Measurements from ENCODE around the gene ELP1.

Gene ELP1

DNA sequence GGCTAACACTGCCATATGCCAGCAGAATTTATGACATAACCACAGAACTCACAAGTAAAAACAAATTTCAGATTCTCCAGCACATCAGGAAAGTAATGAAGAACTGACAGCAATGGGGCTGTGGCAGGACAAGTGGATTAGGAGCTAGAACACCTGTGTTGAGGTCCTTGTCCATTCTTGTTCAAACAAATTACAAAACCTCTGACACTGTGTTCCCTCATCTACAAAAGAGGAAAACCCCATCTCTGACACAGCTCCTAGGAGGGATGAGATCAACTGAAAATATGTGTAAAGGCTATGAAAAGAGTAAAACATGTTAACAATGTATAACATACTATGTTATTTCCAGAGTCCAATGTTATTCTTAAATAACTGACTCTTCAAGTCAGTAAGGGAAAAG, 23.5 kb downstream of the ELP1 start:
- H3K4me3 ChIP-seq (ENCODE audit: low read depth, low read length) = no peak overlapping the region
- H3K36me3 ChIP-seq (ENCODE audit: control insufficient read depth in 2 of 2, insufficient read depth in 1 of 2, low read length in 2 of 2) = peaks cover 40 to 91% of the 10 kb centered on the region in 2 experiments
- H3K27ac ChIP-seq (ENCODE audit: extremely low read depth, low read depth, low read length) = no peak overlapping the region
- H3K9me3 ChIP-seq (ENCODE audit: control insufficient read depth, insufficient read depth, low read depth, low read length) = no peaks in the 10 kb centered on the region
- ChIA-PET CTCF (no interaction called here), POLR2A (no interaction called here)
- H3K4me1 ChIP-seq (ENCODE audit: control insufficient read depth, insufficient read depth, low read length) = no peaks in the 10 kb centered on the region
- no peak for TF ChIP-seq ZNF473 (tag by site-specific recombination; IDR thresholded peaks at IDR 0.05)
- no peak for TF ChIP-seq ZNF521 (tag by site-specific recombination; IDR thresholded peaks at IDR 0.05)
- TF ChIP-seq ZNF266 (tag by site-specific recombination; IDR thresholded peaks at IDR 0.05; ENCODE audit: low read depth) = no peak
- TF ChIP-seq ZNF488 (tag by site-specific recombination; IDR thresholded peaks at IDR 0.05) = no peak
- TF ChIP-seq, protein P1, sequence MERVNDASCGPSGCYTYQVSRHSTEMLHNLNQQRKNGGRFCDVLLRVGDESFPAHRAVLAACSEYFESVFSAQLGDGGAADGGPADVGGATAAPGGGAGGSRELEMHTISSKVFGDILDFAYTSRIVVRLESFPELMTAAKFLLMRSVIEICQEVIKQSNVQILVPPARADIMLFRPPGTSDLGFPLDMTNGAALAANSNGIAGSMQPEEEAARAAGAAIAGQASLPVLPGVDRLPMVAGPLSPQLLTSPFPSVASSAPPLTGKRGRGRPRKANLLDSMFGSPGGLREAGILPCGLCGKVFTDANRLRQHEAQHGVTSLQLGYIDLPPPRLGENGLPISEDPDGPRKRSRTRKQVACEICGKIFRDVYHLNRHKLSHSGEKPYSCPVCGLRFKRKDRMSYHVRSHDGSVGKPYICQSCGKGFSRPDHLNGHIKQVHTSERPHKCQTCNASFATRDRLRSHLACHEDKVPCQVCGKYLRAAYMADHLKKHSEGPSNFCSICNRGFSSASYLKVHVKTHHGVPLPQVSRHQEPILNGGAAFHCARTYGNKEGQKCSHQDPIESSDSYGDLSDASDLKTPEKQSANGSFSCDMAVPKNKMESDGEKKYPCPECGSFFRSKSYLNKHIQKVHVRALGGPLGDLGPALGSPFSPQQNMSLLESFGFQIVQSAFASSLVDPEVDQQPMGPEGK (tag by site-specific recombination; IDR thresholded peaks at IDR 0.05) = no peak
- TF ChIP-seq ZSCAN16 (tag by site-specific recombination; IDR thresholded peaks at IDR 0.05) = no peak
- no peak for TF ChIP-seq ZNF423 (tag by site-specific recombination; IDR thresholded peaks at IDR 0.05)

GRCh38 chr9:108905494-108905893, 28.4 kb downstream of the ELP1 start:
- peaks cover 27 to 95% of the 10 kb centered on the region in 2 experiments for H3K36me3 ChIP-seq (ENCODE audit: control insufficient read depth in 2 of 2, insufficient read depth in 1 of 2, low read length in 2 of 2)
- CTCF ChIA-PET = no interaction called here
- POLR2A ChIA-PET = no interaction called here
- TF ChIP-seq ZNF16 (tag by site-specific recombination; IDR thresholded peaks at IDR 0.05; ENCODE audit: low read depth) (no peak), ZNF560 (tag by site-specific recombination; IDR thresholded peaks at IDR 0.05; ENCODE audit: borderline replicate concordance) (no peak), ZNF155 (tag by site-specific recombination; IDR thresholded peaks at IDR 0.05) (no peak), ZNF366 (tag by site-specific recombination; conservative IDR thresholded peaks at IDR 0.05) (no peak), ZNF138 (tag by site-specific recombination; IDR thresholded peaks at IDR 0.05; ENCODE audit: borderline replicate concordance) (no peak), ZNF48 (tag by site-specific recombination; IDR thresholded peaks at IDR 0.05) (no peak), ZNF830 (tag by site-specific recombination; IDR thresholded peaks at IDR 0.05; ENCODE audit: low read depth) (no peak), ZNF596 (tag by site-specific recombination; IDR thresholded peaks at IDR 0.05) (no peak), ZNF701 (tag by site-specific recombination; IDR thresholded peaks at IDR 0.05) (no peak), ZNF692 (tag by site-specific recombination; IDR thresholded peaks at IDR 0.05) (no peak), ZNF571 (tag by site-specific recombination; IDR thresholded peaks at IDR 0.05) (no peak), ZNF660 (tag by site-specific recombination; IDR thresholded peaks at IDR 0.05) (no peak), ZNF274 (IDR thresholded peaks at IDR 0.05; ENCODE audit: low read length) (no peak), ZNF274 (tag by site-specific recombination; IDR thresholded peaks at IDR 0.05; ENCODE audit: borderline replicate concordance) (no peak), ZNF639 (tag by site-specific recombination; IDR thresholded peaks at IDR 0.05) (no peak)
- TF ChIP-seq, protein P2, sequence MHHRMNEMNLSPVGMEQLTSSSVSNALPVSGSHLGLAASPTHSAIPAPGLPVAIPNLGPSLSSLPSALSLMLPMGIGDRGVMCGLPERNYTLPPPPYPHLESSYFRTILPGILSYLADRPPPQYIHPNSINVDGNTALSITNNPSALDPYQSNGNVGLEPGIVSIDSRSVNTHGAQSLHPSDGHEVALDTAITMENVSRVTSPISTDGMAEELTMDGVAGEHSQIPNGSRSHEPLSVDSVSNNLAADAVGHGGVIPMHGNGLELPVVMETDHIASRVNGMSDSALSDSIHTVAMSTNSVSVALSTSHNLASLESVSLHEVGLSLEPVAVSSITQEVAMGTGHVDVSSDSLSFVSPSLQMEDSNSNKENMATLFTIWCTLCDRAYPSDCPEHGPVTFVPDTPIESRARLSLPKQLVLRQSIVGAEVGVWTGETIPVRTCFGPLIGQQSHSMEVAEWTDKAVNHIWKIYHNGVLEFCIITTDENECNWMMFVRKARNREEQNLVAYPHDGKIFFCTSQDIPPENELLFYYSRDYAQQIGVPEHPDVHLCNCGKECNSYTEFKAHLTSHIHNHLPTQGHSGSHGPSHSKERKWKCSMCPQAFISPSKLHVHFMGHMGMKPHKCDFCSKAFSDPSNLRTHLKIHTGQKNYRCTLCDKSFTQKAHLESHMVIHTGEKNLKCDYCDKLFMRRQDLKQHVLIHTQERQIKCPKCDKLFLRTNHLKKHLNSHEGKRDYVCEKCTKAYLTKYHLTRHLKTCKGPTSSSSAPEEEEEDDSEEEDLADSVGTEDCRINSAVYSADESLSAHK (tag by site-specific recombination; IDR thresholded peaks at IDR 0.05) = no peak
- TF ChIP-seq, protein P3, sequence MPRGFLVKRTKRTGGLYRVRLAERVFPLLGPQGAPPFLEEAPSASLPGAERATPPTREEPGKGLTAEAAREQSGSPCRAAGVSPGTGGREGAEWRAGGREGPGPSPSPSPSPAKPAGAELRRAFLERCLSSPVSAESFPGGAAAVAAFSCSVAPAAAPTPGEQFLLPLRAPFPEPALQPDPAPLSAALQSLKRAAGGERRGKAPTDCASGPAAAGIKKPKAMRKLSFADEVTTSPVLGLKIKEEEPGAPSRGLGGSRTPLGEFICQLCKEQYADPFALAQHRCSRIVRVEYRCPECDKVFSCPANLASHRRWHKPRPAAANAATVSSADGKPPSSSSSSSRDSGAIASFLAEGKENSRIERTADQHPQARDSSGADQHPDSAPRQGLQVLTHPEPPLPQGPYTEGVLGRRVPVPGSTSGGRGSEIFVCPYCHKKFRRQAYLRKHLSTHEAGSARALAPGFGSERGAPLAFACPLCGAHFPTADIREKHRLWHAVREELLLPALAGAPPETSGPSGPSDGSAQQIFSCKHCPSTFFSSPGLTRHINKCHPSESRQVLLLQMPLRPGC (tag by site-specific recombination; IDR thresholded peaks at IDR 0.05) = no peak
- TF ChIP-seq, protein P4, sequence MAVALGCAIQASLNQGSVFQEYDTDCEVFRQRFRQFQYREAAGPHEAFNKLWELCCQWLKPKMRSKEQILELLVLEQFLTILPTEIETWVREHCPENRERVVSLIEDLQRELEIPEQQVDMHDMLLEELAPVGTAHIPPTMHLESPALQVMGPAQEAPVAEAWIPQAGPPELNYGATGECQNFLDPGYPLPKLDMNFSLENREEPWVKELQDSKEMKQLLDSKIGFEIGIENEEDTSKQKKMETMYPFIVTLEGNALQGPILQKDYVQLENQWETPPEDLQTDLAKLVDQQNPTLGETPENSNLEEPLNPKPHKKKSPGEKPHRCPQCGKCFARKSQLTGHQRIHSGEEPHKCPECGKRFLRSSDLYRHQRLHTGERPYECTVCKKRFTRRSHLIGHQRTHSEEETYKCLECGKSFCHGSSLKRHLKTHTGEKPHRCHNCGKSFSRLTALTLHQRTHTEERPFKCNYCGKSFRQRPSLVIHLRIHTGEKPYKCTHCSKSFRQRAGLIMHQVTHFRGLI (tag by site-specific recombination; IDR thresholded peaks at IDR 0.05) = no peak

More at GRCh38 chr9:108905494-108905893, 28.4 kb downstream of the ELP1 start:
- no peaks in the 10 kb centered on the region for H3K9me3 ChIP-seq (ENCODE audit: control insufficient read depth, insufficient read depth, low read depth, low read length)
- H3K4me1 ChIP-seq (ENCODE audit: control insufficient read depth, insufficient read depth, low read length) = no peaks in the 10 kb centered on the region; the same call in 1 of the 2 replicates
- H3K4me3 ChIP-seq (ENCODE audit: low read depth, low read length) = no peak overlapping the region
- H3K27ac ChIP-seq (ENCODE audit: extremely low read depth, low read depth, low read length) = no peak overlapping the region

Data from HEK293 (cell line).